Limb (tissue), 2 donors: ENCODE results near the gene SPATA2L.
A peak's percentile ranks its signal among the peaks of the same experiment; 100 is the strongest.

ENCODE experiments used
- DNase-seq, 2 donors: peaks; one replicate each; pipeline ENCODE4 v3.0.0-alpha.2; 2016; ENCODE audit errors: extremely low spot score in 2 of 2

SPATA2L gene

GRCh38 chr16:89701425-89702406, at the start of gene SPATA2L:
Gene SPATA2L (minus strand): TSS chr16:89701705. CDS start chr16:89701232, 473 bp downstream.
- peak; percentile 54 to 92 for DNase-seq

GRCh38 chr16:89749637-89750036, 48.1 kb upstream of the SPATA2L start:
- DNase-seq = no peak

GRCh38 chr16:89748921-89749320, 47.4 kb upstream of the SPATA2L start:
- no peak for DNase-seq

GRCh38 chr16:89748076-89748475, 46.6 kb upstream of the SPATA2L start:
- no peak for DNase-seq

- DNase-seq = no peak
Measured at GRCh38 chr16:89746043-89746442, 44.5 kb upstream of the SPATA2L start.

- DNase-seq = no peak
Measured at GRCh38 chr16:89744813-89745212, 43.3 kb upstream of the SPATA2L start.

GRCh38 chr16:89742948-89743347, 41.4 kb upstream of the SPATA2L start:
- DNase-seq = no peak

- no peak for DNase-seq
Measured at GRCh38 chr16:89741342-89742014, 40.0 kb upstream of the SPATA2L start.

GRCh38 chr16:89739383-89739782, 37.9 kb upstream of the SPATA2L start:
- DNase-seq = no peak

- no peak for DNase-seq
Measured at GRCh38 chr16:89738538-89739317, 37.2 kb upstream of the SPATA2L start.

- no peak for DNase-seq
Measured at GRCh38 chr16:89738072-89738377, 36.5 kb upstream of the SPATA2L start.

- DNase-seq = no peak
Measured at GRCh38 chr16:89737341-89738071, 36.0 kb upstream of the SPATA2L start.

- no peak for DNase-seq
Measured at GRCh38 chr16:89736554-89736953, 35.0 kb upstream of the SPATA2L start.

GRCh38 chr16:89733792-89734191, 32.3 kb upstream of the SPATA2L start:
- DNase-seq = no peak

GRCh38 chr16:89733322-89733721, 31.8 kb upstream of the SPATA2L start:
- DNase-seq = no peak

GRCh38 chr16:89732918-89733242, 31.4 kb upstream of the SPATA2L start:
- no peak for DNase-seq

- DNase-seq = no peak
Measured at GRCh38 chr16:89732142-89732917, 30.8 kb upstream of the SPATA2L start.

GRCh38 chr16:89730610-89731234, 29.2 kb upstream of the SPATA2L start:
- no peak for DNase-seq

GRCh38 chr16:89729863-89730593, 28.5 kb upstream of the SPATA2L start:
- DNase-seq = peak in 1 of 2 donors; percentile 68
